ENCODE data around the gene CCL28. TPM values are rescaled to one million over a fixed set of nuclear protein-coding genes. Genes with fewer than 3 reads are reported as not detected.

CCL28 gene
- total RNA-seq, 1 experiment from 2014 or later, result 1.4 TPM

GRCh38 chr5:43400082-43400481 is 12.1 kb downstream of the CCL28 start:
- no peak overlapping the region for H3K4me3 Mint-ChIP-seq
- TF ChIP-seq FOXJ3 (CRISPR knock-in tag; IDR thresholded peaks at IDR 0.05; ENCODE audit: borderline replicate concordance), result no peak
- no peak for TF ChIP-seq MYBL2 (CRISPR knock-in tag; IDR thresholded peaks at IDR 0.05)
- TF ChIP-seq AR (CRISPR knock-in tag; IDR thresholded peaks at IDR 0.05), result no peak
- TF ChIP-seq TEAD4 (CRISPR knock-in tag; IDR thresholded peaks at IDR 0.05), result no peak
- no peak for TF ChIP-seq MLX (CRISPR knock-in tag; IDR thresholded peaks at IDR 0.05)
- TF ChIP-seq ZNF317 (CRISPR knock-in tag; IDR thresholded peaks at IDR 0.05; ENCODE audit: borderline replicate concordance, low read depth), result no peak
- no peak for TF ChIP-seq ZNF219 (CRISPR knock-in tag; IDR thresholded peaks at IDR 0.05; ENCODE audit: borderline replicate concordance)
- TF ChIP-seq E2F4 (CRISPR knock-in tag; IDR thresholded peaks at IDR 0.05; ENCODE audit: borderline replicate concordance, low read depth), result no peak
- no peak for TF ChIP-seq GABPB1 (CRISPR knock-in tag; IDR thresholded peaks at IDR 0.05)
- no peak for TF ChIP-seq ZNF416 (CRISPR knock-in tag; IDR thresholded peaks at IDR 0.05)
- peaks cover 52% of the 10 kb centered on the region for H3K27me3 Mint-ChIP-seq (ENCODE audit: low read depth)
- peaks cover 26% of the 10 kb centered on the region for H3K9me3 Mint-ChIP-seq
- H3K27ac Mint-ChIP-seq, result no peak overlapping the region
- ATAC-seq, result no peak
- H3K4me1 Mint-ChIP-seq, result peaks cover 8% of the 10 kb centered on the region
- no peak for DNase-seq (ENCODE audit: low spot score)
- ChIA-PET CTCF (interaction anchor here (2.2 kb wide), 1 partner anchor 84 kb away, joined by 9 read pairs; the partner anchor contains the start of gene TMEM267), POLR2A (no interaction called here)
- peaks cover 15% of the 10 kb centered on the region for H3K36me3 Mint-ChIP-seq

GRCh38 chr5:43396762-43397304 is 15.4 kb downstream of the CCL28 start:
- Mint-ChIP-seq H3K4me3 (peak overlapping the region; percentile 70), H3K4me1 (peaks cover 6% of the 10 kb centered on the region), H3K9me3 (no peaks in the 10 kb centered on the region), H3K27me3 (ENCODE audit: low read depth) (peaks cover 30% of the 10 kb centered on the region), H3K36me3 (no peaks in the 10 kb centered on the region), H3K27ac (no peak overlapping the region)
- ChIA-PET CTCF (interaction anchor here (2.4 kb wide), 1 partner anchor 87 kb away, joined by 19 read pairs; the partner anchor contains the start of gene TMEM267), POLR2A (interaction anchor here (2.5 kb wide), 1 partner anchor 87 kb away, joined by 14 read pairs; the partner anchor contains the start of gene TMEM267)
- DNase-seq (ENCODE audit: low spot score), result peak; percentile 59
- peak; percentile 91 for ATAC-seq
- TF ChIP-seq NR1H2 (CRISPR knock-in tag; IDR thresholded peaks at IDR 0.05) (no peak), E2F4 (CRISPR knock-in tag; IDR thresholded peaks at IDR 0.05; ENCODE audit: borderline replicate concordance, low read depth) (peak; percentile 90), ZSCAN18 (CRISPR knock-in tag; IDR thresholded peaks at IDR 0.05) (no peak), AR (CRISPR knock-in tag; IDR thresholded peaks at IDR 0.05) (no peak), NFATC4 (CRISPR knock-in tag; IDR thresholded peaks at IDR 0.05) (no peak), ERG (CRISPR knock-in tag; IDR thresholded peaks at IDR 0.05) (no peak), ATF3 (CRISPR knock-in tag; conservative IDR thresholded peaks at IDR 0.05) (no peak), ESRRA (CRISPR knock-in tag; IDR thresholded peaks at IDR 0.05; ENCODE audit: borderline replicate concordance) (no peak), E2F5 (CRISPR knock-in tag; IDR thresholded peaks at IDR 0.05) (peak; percentile 90), JAZF1 (CRISPR knock-in tag; IDR thresholded peaks at IDR 0.05) (no peak), USF2 (CRISPR knock-in tag; IDR thresholded peaks at IDR 0.05) (no peak; the same call in 1 of the 2 replicates)

All from WTC11 (cell line).